NCI-H128 (cell line): ENCODE results near the gene UFSP2.

ENCODE experiments used
- DNase-seq: peaks from one replicate; lab custom pipeline; 2025; ENCODE audit not compliant: unreplicated experiment; lab: John Stamatoyannopoulos, UW

Gene UFSP2

DNA sequence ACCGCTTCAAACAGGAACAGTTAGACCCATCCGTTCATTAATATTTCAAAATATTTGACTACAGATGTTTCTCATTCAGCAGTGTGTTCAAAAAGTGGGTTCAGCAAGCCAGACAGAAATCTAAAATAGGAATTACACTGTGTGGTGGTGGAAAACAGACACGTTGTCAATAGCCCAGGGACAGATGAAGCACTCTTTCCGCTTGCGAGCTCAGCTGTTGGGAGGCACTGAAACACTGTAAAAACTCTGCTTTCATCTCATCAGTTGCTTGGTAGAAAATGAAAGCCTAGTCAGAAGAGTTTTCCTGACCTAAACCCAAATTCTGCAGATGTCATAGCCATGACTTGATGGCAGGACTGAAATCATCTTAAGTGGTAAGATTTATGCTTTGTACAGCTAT lies 68.6 kb downstream of the UFSP2 start:
- no peak for DNase-seq

DNA sequence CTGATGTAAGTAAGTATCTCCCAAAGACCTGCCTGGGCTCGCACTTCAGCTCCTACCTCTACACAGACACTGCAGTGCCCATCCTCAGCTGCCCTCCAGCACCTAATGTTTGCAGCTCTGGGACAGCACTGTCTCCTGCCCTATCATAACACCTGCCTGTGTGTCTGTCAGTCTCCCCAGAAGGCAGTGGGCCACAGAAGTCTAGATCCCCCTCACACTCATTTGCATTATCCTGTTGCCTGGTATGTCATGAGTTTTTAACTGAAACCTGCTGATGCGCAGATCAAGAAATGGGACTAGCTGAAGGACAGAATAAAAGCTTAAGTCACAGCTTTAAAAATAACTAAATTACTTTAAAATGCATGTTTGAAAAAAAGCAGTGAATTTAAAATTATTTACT lies 73.0 kb downstream of the UFSP2 start:
- DNase-seq, result no peak

DNA sequence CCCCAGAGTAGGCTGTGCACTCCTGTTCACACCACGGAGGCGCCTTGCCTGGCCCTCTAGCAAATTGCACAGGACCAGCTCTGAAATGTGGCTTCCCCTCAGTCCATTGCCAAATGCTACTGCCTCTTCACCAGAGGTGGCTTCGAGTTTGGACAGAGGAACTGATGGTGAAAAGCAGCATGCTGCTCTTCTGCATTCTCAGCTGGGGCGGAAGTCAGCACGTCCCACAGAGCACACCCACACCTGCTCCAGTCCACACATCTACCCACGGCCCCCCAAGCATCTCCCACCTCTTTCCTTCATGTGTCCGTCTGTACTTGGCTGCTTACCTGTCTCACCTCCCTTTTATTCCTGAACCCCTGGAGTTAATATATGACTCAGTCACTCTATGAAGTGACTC lies 73.6 kb downstream of the UFSP2 start:
- DNase-seq, result no peak

DNA sequence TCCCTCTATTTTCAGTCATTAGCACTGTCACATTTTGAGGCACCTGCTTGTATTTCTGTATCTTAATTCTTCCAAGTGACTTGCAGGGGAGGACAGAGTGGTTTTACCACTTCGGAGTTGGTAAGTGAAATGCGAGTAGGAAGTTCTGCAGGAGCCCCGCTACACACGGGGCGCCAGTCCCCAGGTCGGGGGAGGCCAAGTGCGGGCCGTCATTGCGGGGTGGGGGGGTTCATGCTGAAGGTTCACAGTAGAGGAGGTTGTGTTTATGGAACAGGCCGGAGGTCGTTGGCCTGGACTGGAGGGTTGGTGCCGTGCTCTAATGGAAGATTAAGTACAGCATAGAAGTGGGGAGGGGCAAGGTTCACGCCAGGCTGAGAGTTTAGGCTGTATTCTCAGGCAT lies 74.1 kb downstream of the UFSP2 start:
- DNase-seq, result no peak
